Suprapubic skin (tissue), 4 donors: ENCODE results near the gene TNIP1. TPM values are rescaled to one million over a fixed set of nuclear protein-coding genes. Genes with fewer than 3 reads are reported as not detected.

Experiments
- DNase-seq, 2 donors: peaks; one replicate each; pipeline ENCODE4 v3.0.0-alpha.2; 2019; ENCODE audit warnings: low spot score in 2 of 2
- H3K27ac ChIP-seq: fragments of 200-600 bp; sonication (generic); one replicate; pipeline ENCODE4 v1.5.1; 2019
- H3K27me3 ChIP-seq: fragments of 200-600 bp; sonication (generic); one replicate; pipeline ENCODE4 v1.5.1; 2019
- H3K36me3 ChIP-seq: fragments of 200-600 bp; sonication (generic); one replicate; pipeline ENCODE4 v1.5.1; 2019
- H3K4me1 ChIP-seq: fragments of 200-600 bp; sonication (generic); one replicate; pipeline ENCODE4 v1.5.1; 2019
- H3K4me3 ChIP-seq: fragments of 200-600 bp; sonication (generic); one replicate; pipeline ENCODE4 v1.5.1; 2019; ENCODE audit warnings: mild to moderate bottlenecking
- H3K9me3 ChIP-seq: fragments of 200-600 bp; sonication (generic); one replicate; pipeline ENCODE4 v1.5.1; 2019
- EP300 ChIP-seq: sonication (generic); formaldehyde crosslinking; IDR thresholded peaks from one replicate; pipeline ENCODE4 v1.6.1; 2017; ENCODE audit warnings: antibody characterized with exemption
- POLR2A ChIP-seq, 2 donors: fragments of 450-650 bp; IDR thresholded peaks; one replicate each; pipeline ENCODE4 v1.6.1; 2017; ENCODE audit warnings: antibody characterized with exemption in 2 of 2, mild to moderate bottlenecking in 2 of 2, moderate library complexity in 2 of 2
- POLR2AphosphoS5 ChIP-seq, 3 donors: sonication (generic); formaldehyde crosslinking; IDR thresholded peaks; one replicate each; pipeline ENCODE4 v1.6.1; 2017; ENCODE audit warnings: antibody characterized with exemption in 3 of 3
- WGBS: methylation state at CpG from one replicate; pipeline ENCODE4 v1.1.5; 2018; 5-methylcytosine and 5-hydroxymethylcytosine counted together
- total RNA-seq, 4 donors: library from RNA; depleted of rRNA; stranded (reverse); fragments of >200 nt; gene quantifications; one replicate each; pipeline ENCODE4 v1.1.0, GENCODE V29; 2016
- TF ChIP-seq, protein P1 (sequence below), 2 donors: fragments of 200-600 bp in 1 of 2; fragments of 450-650 bp in 1 of 2; sonication (generic) in 1 of 2; IDR thresholded peaks; one replicate each; pipeline ENCODE4 v1.5.1; 2016 to 2019; ENCODE audit warnings: antibody characterized with exemption in 2 of 2, mild to moderate bottlenecking in 1 of 2, moderate library complexity in 1 of 2

TNIP1 gene
- total RNA-seq, 4 donors from 2014 or later = 47.5 to 94.7 (median 70.9) TPM

DNA sequence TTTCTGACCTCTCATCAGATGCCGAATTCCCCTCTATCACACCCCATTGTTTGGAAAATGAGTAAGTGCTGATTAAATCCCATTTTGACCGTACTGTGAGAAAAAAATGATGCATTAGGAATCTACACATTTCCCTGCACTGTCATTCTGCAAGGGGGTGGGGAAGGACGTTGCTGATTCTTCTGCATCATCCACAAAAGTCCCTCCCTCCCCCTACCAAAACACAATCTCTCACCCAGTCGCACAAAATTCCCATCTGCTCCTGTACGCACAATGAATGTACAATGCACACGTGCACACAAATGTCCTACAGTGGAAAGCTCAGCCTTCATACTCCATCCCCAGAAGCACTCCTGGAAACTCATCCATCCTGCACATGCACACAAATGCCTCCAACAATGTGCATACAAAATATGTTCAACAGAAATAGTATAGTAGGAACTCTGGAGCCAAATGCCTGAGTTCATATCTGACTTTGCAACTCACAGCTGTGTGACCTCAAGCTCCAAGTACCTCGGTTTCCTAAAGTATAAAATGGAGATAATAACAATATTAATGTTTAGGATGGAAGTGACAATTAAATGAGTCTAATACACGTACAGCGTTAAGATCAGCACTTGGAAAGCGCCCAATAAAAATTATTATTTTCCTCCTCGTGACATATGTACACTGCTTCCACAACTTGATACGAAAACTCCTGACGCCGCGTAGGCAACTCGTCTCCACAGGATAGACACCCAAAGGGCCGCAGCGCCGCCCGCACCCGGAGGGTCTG is 809 bp downstream of the TNIP1 start:
- no peaks in the 10 kb centered on the region for H3K9me3 ChIP-seq

DNA sequence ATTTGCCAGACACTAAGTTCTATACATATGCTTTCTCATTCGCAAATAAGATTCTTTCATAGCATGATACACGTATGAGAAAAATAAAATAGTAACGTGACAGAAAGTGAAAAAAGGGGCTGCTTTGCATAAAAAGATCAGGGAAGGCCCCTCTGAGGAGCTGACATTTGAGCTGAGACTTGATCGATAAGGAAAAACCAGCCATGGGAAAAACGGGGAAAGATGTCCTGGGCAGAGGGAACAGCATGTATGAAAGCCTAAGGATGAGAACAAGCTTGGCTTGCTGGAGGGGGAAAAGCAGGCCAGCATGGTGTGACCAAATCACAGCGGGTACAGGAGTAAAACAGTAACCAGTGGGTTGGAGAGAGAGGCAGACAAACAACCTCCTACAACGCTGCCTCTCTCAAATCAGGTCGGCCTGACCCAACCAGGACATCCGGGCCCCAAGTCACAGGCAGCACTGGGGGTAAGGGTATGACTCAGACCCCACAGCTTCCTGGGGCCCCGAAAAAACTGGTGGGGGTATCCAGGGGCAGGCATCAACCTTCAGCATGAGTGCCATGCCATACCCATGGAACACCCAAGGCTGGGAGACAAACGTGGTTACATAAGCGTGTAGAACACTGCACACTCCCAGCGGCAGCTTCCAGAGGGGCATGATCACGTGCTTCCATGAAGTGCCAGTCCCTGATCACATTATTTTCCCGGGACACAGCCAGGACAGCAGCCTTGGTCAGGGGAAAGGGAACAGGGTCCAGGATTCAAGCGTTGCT is 2.2 kb downstream of the TNIP1 start:
- H3K27me3 ChIP-seq = no peaks in the 10 kb centered on the region
- TF ChIP-seq, protein P1, sequence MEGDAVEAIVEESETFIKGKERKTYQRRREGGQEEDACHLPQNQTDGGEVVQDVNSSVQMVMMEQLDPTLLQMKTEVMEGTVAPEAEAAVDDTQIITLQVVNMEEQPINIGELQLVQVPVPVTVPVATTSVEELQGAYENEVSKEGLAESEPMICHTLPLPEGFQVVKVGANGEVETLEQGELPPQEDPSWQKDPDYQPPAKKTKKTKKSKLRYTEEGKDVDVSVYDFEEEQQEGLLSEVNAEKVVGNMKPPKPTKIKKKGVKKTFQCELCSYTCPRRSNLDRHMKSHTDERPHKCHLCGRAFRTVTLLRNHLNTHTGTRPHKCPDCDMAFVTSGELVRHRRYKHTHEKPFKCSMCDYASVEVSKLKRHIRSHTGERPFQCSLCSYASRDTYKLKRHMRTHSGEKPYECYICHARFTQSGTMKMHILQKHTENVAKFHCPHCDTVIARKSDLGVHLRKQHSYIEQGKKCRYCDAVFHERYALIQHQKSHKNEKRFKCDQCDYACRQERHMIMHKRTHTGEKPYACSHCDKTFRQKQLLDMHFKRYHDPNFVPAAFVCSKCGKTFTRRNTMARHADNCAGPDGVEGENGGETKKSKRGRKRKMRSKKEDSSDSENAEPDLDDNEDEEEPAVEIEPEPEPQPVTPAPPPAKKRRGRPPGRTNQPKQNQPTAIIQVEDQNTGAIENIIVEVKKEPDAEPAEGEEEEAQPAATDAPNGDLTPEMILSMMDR (IDR thresholded peaks at IDR 0.05) = no peak
- TF ChIP-seq EP300 = no peak
- TF ChIP-seq POLR2AphosphoS5 (IDR thresholded peaks at IDR 0.05) = no peak
- no peak for TF ChIP-seq POLR2A (IDR thresholded peaks at IDR 0.05)
- no peak overlapping the region for H3K27ac ChIP-seq
- no peak overlapping the region for H3K4me3 ChIP-seq
- H3K4me1 ChIP-seq = peaks cover 66% of the 10 kb centered on the region
- peaks cover 7% of the 10 kb centered on the region for H3K36me3 ChIP-seq
- WGBS = 76% methylated on average over 16 of the region's 16 CpGs
- no peaks in the 10 kb centered on the region for H3K9me3 ChIP-seq
- no peak for DNase-seq

More for the DNA sequence above, 809 bp downstream of the TNIP1 start:
- no peak for DNase-seq
- TF ChIP-seq EP300 (no peak), POLR2AphosphoS5 (IDR thresholded peaks at IDR 0.05) (no peak), POLR2A (IDR thresholded peaks at IDR 0.05) (no peak)
- TF ChIP-seq, protein P1 (IDR thresholded peaks at IDR 0.05) = no peak
- H3K27ac ChIP-seq = peak overlapping the region; percentile 95
- no peaks in the 10 kb centered on the region for H3K27me3 ChIP-seq
- peak overlapping the region; percentile 96 for H3K4me3 ChIP-seq
- WGBS = 4% methylated on average over 21 of the region's 21 CpGs
- peaks cover 7% of the 10 kb centered on the region for H3K36me3 ChIP-seq
- H3K4me1 ChIP-seq = peaks cover 76% of the 10 kb centered on the region

DNA sequence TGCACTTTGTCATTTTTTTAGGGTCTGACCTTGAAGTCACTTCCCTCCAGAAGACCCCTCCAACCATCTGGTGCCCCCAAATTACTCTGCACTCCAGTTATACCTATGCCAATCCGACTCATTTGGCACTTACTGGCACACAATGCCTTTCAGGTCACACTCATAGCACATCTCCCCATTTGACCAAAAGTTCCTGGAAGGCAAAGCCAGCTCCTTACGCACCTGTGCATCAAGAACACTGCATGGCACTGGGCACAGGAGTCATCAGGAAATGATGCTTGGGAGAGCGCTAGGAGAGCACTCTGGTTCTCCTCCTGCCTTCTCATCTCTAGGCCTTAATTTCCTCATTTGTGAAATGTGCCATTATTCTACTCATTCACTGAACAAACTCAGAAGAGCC is 2.9 kb downstream of the TNIP1 start:
- DNase-seq = no peak
- H3K27me3 ChIP-seq = no peaks in the 10 kb centered on the region
- no peak overlapping the region for H3K27ac ChIP-seq
- H3K36me3 ChIP-seq = peaks cover 7% of the 10 kb centered on the region
- no peaks in the 10 kb centered on the region for H3K9me3 ChIP-seq
- peaks cover 61% of the 10 kb centered on the region for H3K4me1 ChIP-seq
- H3K4me3 ChIP-seq = no peak overlapping the region
- WGBS = 97% methylated on average over 3 of the region's 3 CpGs
- TF ChIP-seq POLR2AphosphoS5 (IDR thresholded peaks at IDR 0.05) = no peak
- TF ChIP-seq POLR2A (IDR thresholded peaks at IDR 0.05) = no peak
- no peak for TF ChIP-seq EP300
- TF ChIP-seq, protein P1 (IDR thresholded peaks at IDR 0.05) = no peak

DNA sequence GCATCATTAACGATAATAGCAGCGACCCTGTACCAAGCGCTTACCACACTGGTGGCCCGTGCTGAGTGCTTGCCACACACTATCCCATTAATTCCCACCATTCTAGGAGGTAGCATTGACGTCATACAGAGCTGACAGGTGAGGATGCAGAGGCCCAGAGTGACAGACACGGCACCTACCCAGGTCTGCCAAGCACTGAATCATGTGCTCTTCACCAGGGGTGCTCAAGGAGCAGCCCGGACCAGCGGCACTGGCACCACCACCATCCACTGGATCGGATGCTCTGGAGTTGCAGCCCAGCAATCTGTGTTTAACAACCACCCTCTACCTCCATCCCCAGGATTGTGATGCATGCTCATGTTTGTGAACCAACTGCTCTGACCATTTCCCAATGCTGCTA is 3.4 kb downstream of the TNIP1 start:
- WGBS = 95% methylated on average over 9 of the region's 9 CpGs
- TF ChIP-seq POLR2A (IDR thresholded peaks at IDR 0.05) (no peak), POLR2AphosphoS5 (IDR thresholded peaks at IDR 0.05) (no peak), EP300 (no peak)
- TF ChIP-seq, protein P1 (IDR thresholded peaks at IDR 0.05) = no peak
- Histone ChIP-seq H3K27ac (no peak overlapping the region), H3K9me3 (no peaks in the 10 kb centered on the region), H3K27me3 (no peaks in the 10 kb centered on the region), H3K36me3 (peaks cover 7% of the 10 kb centered on the region), H3K4me3 (no peak overlapping the region), H3K4me1 (peaks cover 61% of the 10 kb centered on the region)
- DNase-seq = no peak

DNA sequence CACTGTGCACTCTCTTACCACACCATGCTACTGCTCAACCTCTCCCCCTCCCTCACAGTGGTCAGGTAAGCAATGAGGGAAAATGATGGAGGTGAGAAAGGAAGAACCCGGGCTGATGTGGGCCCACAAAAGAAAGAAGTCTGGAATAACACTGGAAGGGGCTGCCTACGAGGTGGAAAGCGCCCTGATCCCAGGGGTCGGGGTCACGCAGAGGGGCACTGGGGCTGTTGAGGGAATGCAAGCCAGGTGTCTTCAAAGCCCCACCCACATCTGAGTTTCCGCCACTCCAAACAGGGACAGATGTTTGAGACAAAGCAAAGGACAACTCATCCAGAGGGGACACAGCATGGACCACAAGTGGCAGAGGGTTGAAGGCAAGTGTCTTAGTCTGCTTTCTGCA is 4.2 kb downstream of the TNIP1 start:
- Histone ChIP-seq H3K27ac (no peak overlapping the region), H3K9me3 (no peaks in the 10 kb centered on the region), H3K36me3 (peaks cover 7% of the 10 kb centered on the region), H3K4me1 (peaks cover 56% of the 10 kb centered on the region), H3K4me3 (no peak overlapping the region), H3K27me3 (no peaks in the 10 kb centered on the region)
- WGBS = 92% methylated on average over 6 of the region's 6 CpGs
- no peak for DNase-seq
- TF ChIP-seq POLR2A (IDR thresholded peaks at IDR 0.05) = no peak
- no peak for TF ChIP-seq POLR2AphosphoS5 (IDR thresholded peaks at IDR 0.05)
- no peak for TF ChIP-seq EP300
- TF ChIP-seq, protein P1 (IDR thresholded peaks at IDR 0.05) = no peak
